Ovary (tissue), 3 donors: ENCODE measurements around the gene ANO3.

Source experiments
- CTCF ChIP-seq, 3 donors: fragments of 450-650 bp in 2 of 3; fragments of 200-600 bp in 1 of 3; IDR thresholded peaks; one replicate each; pipeline versions ENCODE4 v1.5.1 to v1.8.0; 2016 to 2022; ENCODE audit warnings: antibody characterized with exemption in 3 of 3, mild to moderate bottlenecking in 1 of 3
- EP300 ChIP-seq: sonication (generic); formaldehyde crosslinking; IDR thresholded peaks from one replicate; pipeline ENCODE4 v1.6.1; 2017; ENCODE audit warnings: antibody characterized with exemption
- POLR2A ChIP-seq: fragments of 450-650 bp; IDR thresholded peaks from one replicate; pipeline ENCODE4 v1.6.1; 2017; ENCODE audit warnings: antibody characterized with exemption, mild to moderate bottlenecking, moderate library complexity
- donor health status: DM: no; HTN: no; CAD: no.

DNA sequence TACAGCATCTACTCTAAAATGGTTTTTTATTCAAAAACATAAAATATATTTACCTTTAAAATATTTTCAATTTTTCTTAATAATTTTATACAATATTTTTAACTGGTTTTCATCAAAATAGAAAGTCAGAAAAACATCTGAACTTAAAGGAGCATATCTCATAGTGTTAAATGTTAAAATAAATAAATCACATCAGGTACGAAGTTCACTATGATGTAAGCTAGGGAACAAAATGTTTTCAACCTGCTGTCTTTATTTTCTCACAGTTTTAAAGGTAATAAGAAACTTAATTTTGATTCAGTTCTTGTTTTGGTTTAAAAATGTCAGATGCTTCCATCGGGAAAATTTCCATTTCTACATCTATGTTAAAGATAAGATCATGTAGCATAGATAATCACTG lies 142.5 kb downstream of the ANO3 start:
- TF ChIP-seq CTCF (IDR thresholded peaks at IDR 0.05) (no peak), POLR2A (no peak), EP300 (no peak)
